Lung (tissue), 12 donors: ENCODE measurements around the gene ERC2. TPM values are rescaled to one million over a fixed set of nuclear protein-coding genes. Genes with fewer than 3 reads are reported as not detected.
A peak's percentile ranks its signal among the peaks of the same experiment; 100 is the strongest.

Experiments
- ATAC-seq: fragments of 200-7000 bp; cut with Tn5 transposase; one replicate; pipeline ENCODE4 v1.9.1; 2020; ENCODE audit warnings: moderate number of reproducible peaks; ENCODE audit not compliant: insufficient read depth, low FRiP score
- DNase-seq, 3 donors: peaks; one replicate each; pipeline ENCODE4 v3.0.0-alpha.2; 2013 to 2017
- H3K27ac ChIP-seq, 2 donors: one replicate each; pipeline ENCODE4 v1.5.1; 2013; ENCODE audit warnings: mild to moderate bottlenecking in 2 of 2, moderate library complexity in 2 of 2, control low read depth in 1 of 2, inconsistent platforms in 1 of 2, low read depth in 1 of 2, low read length in 1 of 2
- H3K27me3 ChIP-seq, 3 donors: one replicate each; pipeline ENCODE4 v1.5.1; 2013; ENCODE audit warnings: low read length in 2 of 3; ENCODE audit not compliant: control insufficient read depth in 3 of 3, insufficient read depth in 3 of 3
- H3K36me3 ChIP-seq, 4 donors: one replicate each; pipeline ENCODE4 v1.5.1; 2013; ENCODE audit warnings: low read length in 4 of 4, mild to moderate bottlenecking in 1 of 4, moderate library complexity in 1 of 4; ENCODE audit not compliant: control insufficient read depth in 4 of 4, insufficient read depth in 4 of 4
- H3K4me1 ChIP-seq, 5 donors: one replicate each; pipeline ENCODE4 v1.5.1; 2013; ENCODE audit warnings: low read length in 5 of 5, mild to moderate bottlenecking in 2 of 5, moderate library complexity in 1 of 5; ENCODE audit not compliant: control insufficient read depth in 5 of 5, insufficient read depth in 5 of 5
- H3K4me3 ChIP-seq: one replicate; pipeline ENCODE4 v1.5.1; 2013; ENCODE audit warnings: mild to moderate bottlenecking, control low read depth, moderate library complexity
- H3K9ac ChIP-seq, 2 donors: one replicate each; pipeline ENCODE4 v1.5.1; 2013; ENCODE audit warnings: low read length in 2 of 2, control low read depth in 1 of 2; ENCODE audit not compliant: insufficient read depth in 1 of 2
- H3K9me3 ChIP-seq, 4 donors: one replicate each; pipeline ENCODE4 v1.5.1; 2013; ENCODE audit warnings: low read length in 3 of 4, mild to moderate bottlenecking in 1 of 4, moderate library complexity in 1 of 4; ENCODE audit not compliant: control insufficient read depth in 4 of 4, insufficient read depth in 3 of 4
- CTCF ChIP-seq: IDR thresholded peaks from 2 replicates; pipeline ENCODE4 v1.5.1; 2012; ENCODE audit warnings: mild to moderate bottlenecking; ENCODE audit errors: control extremely low read depth, extremely low read depth
- WGBS, 2 donors: extraction: QIAGEN DNeasy Blood & Tissue Kit; methylation state at CpG; one replicate each; pipeline ENCODE4 v1.1.7; 2013; 5-methylcytosine and 5-hydroxymethylcytosine counted together
- polyA plus RNA-seq, 2 donors: library from polyadenylated mRNA; stranded (reverse); fragments of 200-250 nt; gene quantifications; one replicate each; pipeline ENCODE4 v1.2.1, GENCODE V29; 2013
- total RNA-seq, 2 donors: library from RNA; depleted of rRNA in 1 of 2; stranded (reverse); fragments of >200 nt in 1 of 2; gene quantifications; one replicate each; pipeline ENCODE4 v1.2.1, GENCODE V29; 2014 to 2021
- donor health status: control.
- donor health status: control.
- donor health status: Bipolar disorder and iron deficiency.
- donor health status: healthy.
- donor health status: DM: yes; HTN: yes; CAD: no.

The ERC2 gene
- total and polyA plus RNA-seq, 4 donors = 0.20 to 3.5 (median 0.97) TPM

GRCh38 chr3:56164436-56164835 lies 303.8 kb downstream of the ERC2 start:
- Histone ChIP-seq H3K9me3 (peaks cover 0 to 3% (median 0%) of the 10 kb centered on the region in 4 donors), H3K4me1 (no peaks in the 10 kb centered on the region), H3K4me3 (no peak overlapping the region), H3K36me3 (no peaks in the 10 kb centered on the region), H3K27me3 (no peaks in the 10 kb centered on the region), H3K9ac (no peak overlapping the region), H3K27ac (no peak overlapping the region)
- ATAC-seq (no peak), DNase-seq (no peak)
- TF ChIP-seq CTCF = no peak
- WGBS, 2 donors = 85 to 95% methylated on average over 3 of the region's 3 CpGs

GRCh38 chr3:56157693-56158362 lies 310.4 kb downstream of the ERC2 start:
- Histone ChIP-seq H3K27me3 (no peaks in the 10 kb centered on the region), H3K27ac (no peak overlapping the region), H3K9ac (no peak overlapping the region), H3K4me3 (no peak overlapping the region), H3K36me3 (no peaks in the 10 kb centered on the region), H3K4me1 (peaks cover 0 to 2% (median 0%) of the 10 kb centered on the region in 5 donors), H3K9me3 (peaks cover 0 to 4% (median 0%) of the 10 kb centered on the region in 4 donors)
- DNase-seq (peak in 1 of 3 donors; percentile 4), ATAC-seq (peak; percentile 58)
- 25 to 38% methylated on average over 3 of the region's 3 CpGs for WGBS, 2 donors
- TF ChIP-seq CTCF = no peak

GRCh38 chr3:56154297-56154696 lies 314.0 kb downstream of the ERC2 start:
- Histone ChIP-seq H3K27ac (no peak overlapping the region), H3K4me1 (peaks cover 0 to 2% (median 0%) of the 10 kb centered on the region in 5 donors), H3K9me3 (peaks cover 0 to 1% (median 0%) of the 10 kb centered on the region in 4 donors), H3K9ac (no peak overlapping the region), H3K27me3 (no peaks in the 10 kb centered on the region), H3K4me3 (no peak overlapping the region), H3K36me3 (no peaks in the 10 kb centered on the region)
- ATAC-seq = no peak
- no peak for DNase-seq
- 94 to 100% methylated on average over 1 of the region's 1 CpG for WGBS, 2 donors
- TF ChIP-seq CTCF = no peak
